H1 (cell line): ENCODE results near the gene LAMA4.

Experiments used
- ATF3 ChIP-seq: IDR thresholded peaks from 2 replicates; pipeline ENCODE4 v1.6.1; 2011; ENCODE audit warnings: low read depth, mild to moderate bottlenecking, low read length; ENCODE audit not compliant: insufficient read depth
- CHD1 ChIP-seq: IDR thresholded peaks from 2 replicates; pipeline ENCODE4 v1.6.1; 2012; ENCODE audit warnings: low read depth, low read length, improper control_type of control experiment
- CHD2 ChIP-seq: IDR thresholded peaks from 2 replicates; pipeline ENCODE4 v1.6.1; 2012; ENCODE audit warnings: low read length, improper control_type of control experiment
- EP300 ChIP-seq, 2 experiments: IDR thresholded peaks; 1 replicate in 1 of 2; 2 replicates in 1 of 2; pipeline ENCODE4 v1.6.1; 2011 to 2012; ENCODE audit warnings: low read depth in 2 of 2, low read length in 2 of 2, mild to moderate bottlenecking in 2 of 2, borderline replicate concordance in 1 of 2, inconsistent platforms in 1 of 2, moderate library complexity in 1 of 2
- GABPA ChIP-seq: IDR thresholded peaks from 2 replicates; pipeline ENCODE4 v1.6.1; 2011; ENCODE audit warnings: mild to moderate bottlenecking, low read length, moderate library complexity, borderline replicate concordance; ENCODE audit not compliant: insufficient read depth
- HDAC6 ChIP-seq: IDR thresholded peaks from one replicate; pipeline ENCODE4 v1.7.1; 2012; ENCODE audit warnings: low read depth, mild to moderate bottlenecking, inconsistent platforms, low read length, moderate library complexity
- JUND ChIP-seq: IDR thresholded peaks from 2 replicates; pipeline ENCODE4 v1.6.1; 2011; ENCODE audit warnings: mild to moderate bottlenecking, improper control_type of control experiment, low read length
- KDM5A ChIP-seq: fragments of 200-600 bp; IDR thresholded peaks from 2 replicates; pipeline ENCODE4 v1.7.1; 2012; ENCODE audit warnings: mild to moderate bottlenecking, low read length, inconsistent platforms, mixed read lengths
- POLR2A ChIP-seq, 2 experiments: IDR thresholded peaks; 1 replicate in 1 of 2; 2 replicates in 1 of 2; pipeline ENCODE4 v1.6.1; 2011; ENCODE audit warnings: low read depth in 2 of 2, low read length in 2 of 2, mild to moderate bottlenecking in 2 of 2; ENCODE audit errors: control extremely low read depth in 1 of 2
- POLR2AphosphoS5 ChIP-seq: IDR thresholded peaks from 2 replicates; pipeline ENCODE4 v1.6.1; 2011; ENCODE audit warnings: low read depth, low read length
- SRF ChIP-seq: IDR thresholded peaks from 2 replicates; pipeline ENCODE4 v1.6.1; 2011; ENCODE audit warnings: mild to moderate bottlenecking, low read depth, low read length, moderate library complexity
- TCF12 ChIP-seq: IDR thresholded peaks from 2 replicates; pipeline ENCODE4 v1.6.1; 2011; ENCODE audit warnings: low read depth, mild to moderate bottlenecking, low read length
- YY1 ChIP-seq: IDR thresholded peaks from 2 replicates; pipeline ENCODE4 v1.6.1; 2011; ENCODE audit warnings: low read depth, mild to moderate bottlenecking, low read length
- TF ChIP-seq, protein P1 (sequence below), 3 experiments: IDR thresholded peaks; 1 replicate in 2 of 3; 2 replicates in 1 of 3; pipeline versions ENCODE4 v1.5.1 to v1.6.1; 2011; ENCODE audit warnings: low read length in 3 of 3, mild to moderate bottlenecking in 3 of 3, inconsistent platforms in 2 of 3, low read depth in 1 of 3, moderate library complexity in 1 of 3; ENCODE audit not compliant: insufficient read depth in 1 of 3; ENCODE audit errors: control extremely low read depth in 1 of 3

- TF ChIP-seq KDM5A = no peak
- no peak for TF ChIP-seq POLR2A (IDR thresholded peaks at IDR 0.05; ENCODE audit: control extremely low read depth in 1 of 2, low read depth in 2 of 2, low read length in 2 of 2)
- TF ChIP-seq POLR2AphosphoS5 = no peak
- TF ChIP-seq ATF3 = no peak
- TF ChIP-seq, protein P1, sequence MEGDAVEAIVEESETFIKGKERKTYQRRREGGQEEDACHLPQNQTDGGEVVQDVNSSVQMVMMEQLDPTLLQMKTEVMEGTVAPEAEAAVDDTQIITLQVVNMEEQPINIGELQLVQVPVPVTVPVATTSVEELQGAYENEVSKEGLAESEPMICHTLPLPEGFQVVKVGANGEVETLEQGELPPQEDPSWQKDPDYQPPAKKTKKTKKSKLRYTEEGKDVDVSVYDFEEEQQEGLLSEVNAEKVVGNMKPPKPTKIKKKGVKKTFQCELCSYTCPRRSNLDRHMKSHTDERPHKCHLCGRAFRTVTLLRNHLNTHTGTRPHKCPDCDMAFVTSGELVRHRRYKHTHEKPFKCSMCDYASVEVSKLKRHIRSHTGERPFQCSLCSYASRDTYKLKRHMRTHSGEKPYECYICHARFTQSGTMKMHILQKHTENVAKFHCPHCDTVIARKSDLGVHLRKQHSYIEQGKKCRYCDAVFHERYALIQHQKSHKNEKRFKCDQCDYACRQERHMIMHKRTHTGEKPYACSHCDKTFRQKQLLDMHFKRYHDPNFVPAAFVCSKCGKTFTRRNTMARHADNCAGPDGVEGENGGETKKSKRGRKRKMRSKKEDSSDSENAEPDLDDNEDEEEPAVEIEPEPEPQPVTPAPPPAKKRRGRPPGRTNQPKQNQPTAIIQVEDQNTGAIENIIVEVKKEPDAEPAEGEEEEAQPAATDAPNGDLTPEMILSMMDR (IDR thresholded peaks at IDR 0.05; ENCODE audit: control extremely low read depth in 1 of 3, insufficient read depth in 1 of 3, low read depth in 1 of 3, low read length in 3 of 3) = no peak
- TF ChIP-seq SRF = no peak
- TF ChIP-seq YY1 = no peak
- TF ChIP-seq JUND = no peak
- TF ChIP-seq TCF12 = no peak
- no peak for TF ChIP-seq HDAC6
- TF ChIP-seq EP300 (IDR thresholded peaks at IDR 0.05; ENCODE audit: borderline replicate concordance in 1 of 2, low read depth in 2 of 2, low read length in 2 of 2) = no peak
- TF ChIP-seq CHD2 = no peak
- TF ChIP-seq CHD1 = no peak
- no peak for TF ChIP-seq GABPA
Observed at GRCh38 chr6:112081569-112081968, 172.8 kb downstream of the LAMA4 start.
